Neuronal stem cell (in vitro differentiated cells): ENCODE results near the gene EIF5.
"Not testable (repeated sequence)": the region's sequence is repeated elsewhere in the genome, so short reads cannot be mapped to it uniquely, and the experiment has no call there.

Source experiments
- DNase-seq: peaks from one replicate; pipeline ENCODE4 v3.0.0-alpha.2; 2013; ENCODE audit warnings: low spot score
- H2AFZ ChIP-seq: one replicate; pipeline ENCODE4 v1.6.1; 2013; ENCODE audit warnings: mild to moderate bottlenecking, low read length, inconsistent platforms
- H2AK5ac ChIP-seq: 2 replicates; pipeline ENCODE4 v1.6.1; 2013; ENCODE audit warnings: low read depth, mild to moderate bottlenecking, inconsistent platforms, low read length, moderate library complexity, mixed read lengths
- H2BK120ac ChIP-seq: 2 replicates; pipeline ENCODE4 v1.6.1; 2013; ENCODE audit warnings: low read depth, mild to moderate bottlenecking, inconsistent platforms, low read length, moderate library complexity, mixed read lengths
- H2BK12ac ChIP-seq: one replicate; pipeline ENCODE4 v1.6.1; 2013; ENCODE audit warnings: low read length, inconsistent platforms
- H2BK15ac ChIP-seq: 2 replicates; pipeline ENCODE4 v1.6.1; 2013; ENCODE audit warnings: mild to moderate bottlenecking, low read length, inconsistent platforms, mixed read lengths
- H2BK5ac ChIP-seq: one replicate; pipeline ENCODE4 v1.6.1; 2013; ENCODE audit warnings: inconsistent platforms, mild to moderate bottlenecking, low read length, moderate library complexity
- H3K14ac ChIP-seq: one replicate; pipeline ENCODE4 v1.6.1; 2013; ENCODE audit warnings: low read length, inconsistent platforms
- H3K18ac ChIP-seq: 2 replicates; pipeline ENCODE4 v1.6.1; 2013; ENCODE audit warnings: low read length, inconsistent platforms
- H3K23ac ChIP-seq: 2 replicates; pipeline ENCODE4 v1.6.1; 2013; ENCODE audit warnings: low read depth, mild to moderate bottlenecking, mixed read lengths, low read length, inconsistent platforms; ENCODE audit not compliant: poor library complexity
- H3K27ac ChIP-seq: replicated peaks from 3 replicates; pipeline ENCODE4 v1.5.1; 2013; ENCODE audit warnings: low read length, inconsistent platforms
- H3K27me3 ChIP-seq, 3 experiments: 2 replicates each; pipeline ENCODE4 v1.6.1; 2013; ENCODE audit warnings: low read length in 3 of 3, mild to moderate bottlenecking in 2 of 3, inconsistent platforms in 1 of 3, low read depth in 1 of 3, mixed read lengths in 1 of 3, moderate library complexity in 1 of 3; ENCODE audit not compliant: control insufficient read depth in 3 of 3, insufficient read depth in 3 of 3
- H3K36me3 ChIP-seq, 2 donors: replicated peaks in 1 of 2; 2 replicates each; pipeline ENCODE4 v1.6.1; 2013; ENCODE audit warnings: low read length in 2 of 2; ENCODE audit not compliant: control insufficient read depth in 2 of 2, insufficient read depth in 2 of 2
- H3K4ac ChIP-seq: 2 replicates; pipeline ENCODE4 v1.6.1; 2013; ENCODE audit warnings: inconsistent platforms, mild to moderate bottlenecking, low read length, moderate library complexity
- H3K4me1 ChIP-seq, 2 donors: 1 replicate in 1 of 2; 2 replicates in 1 of 2; pipeline ENCODE4 v1.6.1; 2013; ENCODE audit warnings: low read length in 2 of 2, low read depth in 1 of 2; ENCODE audit not compliant: control insufficient read depth in 2 of 2, insufficient read depth in 1 of 2
- H3K4me2 ChIP-seq: one replicate; pipeline ENCODE4 v1.6.1; 2013; ENCODE audit warnings: mild to moderate bottlenecking, low read length, inconsistent platforms; ENCODE audit not compliant: insufficient read depth, poor library complexity, severe bottlenecking
- H3K4me3 ChIP-seq, 2 donors: 2 replicates each; pipeline ENCODE4 v1.5.1; 2013; ENCODE audit warnings: low read length in 2 of 2, mild to moderate bottlenecking in 2 of 2, inconsistent platforms in 1 of 2, moderate library complexity in 1 of 2
- H3K79me1 ChIP-seq: one replicate; pipeline ENCODE4 v1.6.1; 2013; ENCODE audit warnings: low read depth, mild to moderate bottlenecking, inconsistent platforms, low read length, moderate library complexity
- H3K9ac ChIP-seq: one replicate; pipeline ENCODE4 v1.6.1; 2013; ENCODE audit warnings: mild to moderate bottlenecking, low read depth, low read length, inconsistent platforms; ENCODE audit not compliant: poor library complexity
- H3K9me3 ChIP-seq, 2 donors: replicated peaks in 1 of 2; 2 replicates each; pipeline versions ENCODE3 to v1.6.1; 2013; ENCODE audit warnings: low read length in 2 of 2, mild to moderate bottlenecking in 2 of 2, inconsistent platforms in 1 of 2, low read depth in 1 of 2, mixed read lengths in 1 of 2, moderate library complexity in 1 of 2; ENCODE audit not compliant: control insufficient read depth in 2 of 2, insufficient read depth in 1 of 2
- H4K8ac ChIP-seq: one replicate; pipeline ENCODE4 v1.6.1; 2013; ENCODE audit warnings: low read depth, mild to moderate bottlenecking, inconsistent platforms, low read length, moderate library complexity
- H4K91ac ChIP-seq: one replicate; pipeline ENCODE4 v1.6.1; 2013; ENCODE audit warnings: low read length, low read depth, mild to moderate bottlenecking, inconsistent platforms; ENCODE audit not compliant: poor library complexity
- WGBS, 2 donors: extraction: QIAGEN DNeasy Blood & Tissue Kit; methylation state at CpG; one replicate each; pipeline ENCODE4 v1.1.7; 2013; ENCODE audit warnings: missing lambda C conversion rate in 2 of 2, mixed read lengths in 1 of 2; ENCODE audit not compliant: insufficient read length in 2 of 2, insufficient replicate concordance in 1 of 2; ENCODE audit errors: extremely low coverage in 2 of 2; 5-methylcytosine and 5-hydroxymethylcytosine counted together

Gene EIF5

DNA sequence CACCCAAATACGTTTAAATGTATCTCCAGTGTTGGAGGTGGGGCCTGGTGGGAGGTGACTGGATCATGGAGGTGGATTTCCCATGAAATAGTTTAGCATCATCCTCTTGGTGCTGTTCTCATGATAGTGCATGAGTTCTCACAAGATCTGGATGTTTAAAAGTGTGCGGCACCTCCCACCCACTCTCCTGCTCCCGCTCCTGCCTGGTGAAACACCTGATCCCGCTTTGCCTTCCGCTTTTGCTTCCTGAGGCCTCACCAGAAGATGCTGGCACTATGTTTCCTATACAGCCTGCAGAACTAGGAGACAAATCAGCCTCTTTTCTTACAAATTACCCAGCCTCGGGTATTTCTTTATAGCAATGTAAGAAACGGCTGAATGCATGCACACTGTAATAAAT lies 20.1 kb downstream of the EIF5 start:
- no peak overlapping the region for H3K4me2 ChIP-seq
- no peaks in the 10 kb centered on the region for H3K36me3 ChIP-seq
- H3K4ac ChIP-seq = no peak overlapping the region
- H2BK15ac ChIP-seq = no peak overlapping the region
- no peaks in the 10 kb centered on the region for H3K27me3 ChIP-seq
- H3K4me1 ChIP-seq = peaks cover 0 to 2% of the 10 kb centered on the region in 2 donors
- no peak overlapping the region for H3K14ac ChIP-seq
- DNase-seq = no peak
- H3K23ac ChIP-seq = no peak overlapping the region
- no peak overlapping the region for H2AK5ac ChIP-seq
- no peaks in the 10 kb centered on the region for H3K79me1 ChIP-seq
- H4K91ac ChIP-seq = no peak overlapping the region
- no peak overlapping the region for H3K4me3 ChIP-seq
- no peak overlapping the region for H2BK5ac ChIP-seq
- no peak overlapping the region for H2BK12ac ChIP-seq
- WGBS, 2 donors = no CpG with 5 or more reads among the region's 7 CpGs
- H3K9me3 ChIP-seq = peaks cover 0 to 2% of the 10 kb centered on the region in 2 donors
- H2AFZ ChIP-seq = no peak overlapping the region
- no peak overlapping the region for H3K9ac ChIP-seq
- no peak overlapping the region for H2BK120ac ChIP-seq
- no peak overlapping the region for H4K8ac ChIP-seq
- no peak overlapping the region for H3K18ac ChIP-seq
- H3K27ac ChIP-seq = no peak overlapping the region

DNA sequence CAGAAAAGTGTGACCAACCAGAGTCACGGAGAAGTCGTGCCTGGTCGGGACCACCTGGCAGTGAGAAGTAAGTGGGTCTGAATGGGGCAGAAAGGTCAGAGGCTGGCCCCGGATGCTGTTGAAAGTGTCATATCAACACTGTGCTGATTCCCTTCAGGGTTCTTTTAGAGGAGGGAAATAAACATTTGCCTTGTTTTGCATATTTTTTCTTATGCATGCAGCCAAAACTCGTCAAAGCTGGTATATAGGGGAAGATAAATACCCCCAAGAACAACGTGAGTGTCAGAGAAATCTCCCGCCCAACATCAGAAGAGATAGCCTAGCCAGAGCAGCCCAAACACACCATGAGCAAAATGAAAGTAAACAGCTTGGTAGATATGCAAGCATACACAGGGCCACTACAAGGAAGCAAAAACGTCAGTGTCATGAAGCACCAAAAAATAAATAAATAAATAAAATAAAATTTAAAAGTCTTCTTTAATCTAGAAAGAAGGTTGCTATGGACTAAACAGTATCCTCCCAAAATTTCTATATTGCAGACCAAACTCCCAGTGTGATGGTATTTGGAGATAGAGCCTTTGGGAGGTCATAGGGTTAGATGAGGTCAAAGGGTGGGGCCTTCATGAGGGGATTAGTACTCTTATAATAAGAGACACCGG lies 22.1 kb downstream of the EIF5 start:
- Histone ChIP-seq H3K79me1 (no peaks in the 10 kb centered on the region), H2BK15ac (no peak overlapping the region), H3K18ac (no peak overlapping the region), H3K9me3 (no peaks in the 10 kb centered on the region), H4K8ac (no peak overlapping the region), H3K27me3 (no peaks in the 10 kb centered on the region), H2AFZ (peak overlapping the region; percentile 7), H3K36me3 (no peaks in the 10 kb centered on the region), H4K91ac (no peak overlapping the region), H2BK12ac (no peak overlapping the region), H3K4me2 (no peak overlapping the region), H2BK120ac (no peak overlapping the region), H3K23ac (no peak overlapping the region), H2BK5ac (no peak overlapping the region), H3K9ac (no peak overlapping the region), H3K14ac (no peak overlapping the region), H3K4ac (no peak overlapping the region), H3K4me1 (peaks cover 0 to 2% of the 10 kb centered on the region in 2 donors), H3K4me3 (no peak overlapping the region), H3K27ac (no peak overlapping the region), H2AK5ac (no peak overlapping the region)
- no CpG with 5 or more reads among the region's 9 CpGs for WGBS, 2 donors
- no peak for DNase-seq

DNA sequence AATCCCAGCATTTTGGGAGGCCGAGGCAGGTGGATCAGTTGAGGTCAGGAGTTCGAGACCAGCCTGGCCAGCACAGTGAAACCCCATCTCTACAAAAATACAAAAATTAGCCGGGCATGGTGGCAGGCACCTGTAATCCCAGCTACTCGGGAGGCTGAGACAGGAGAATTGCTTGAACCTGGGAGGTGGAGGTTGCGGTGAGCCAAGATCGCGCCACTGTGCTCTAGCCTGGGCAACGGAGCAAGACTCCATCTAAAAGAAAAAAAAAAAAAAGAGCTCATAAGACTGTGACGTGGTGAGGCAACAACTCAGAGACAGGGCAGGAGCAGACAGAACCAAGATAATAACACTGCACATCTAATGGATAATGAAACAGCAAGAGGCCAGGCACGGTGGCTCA lies 23.5 kb downstream of the EIF5 start:
- H3K9me3 ChIP-seq = not testable (repeated sequence)
- WGBS, 2 donors = no CpG with 5 or more reads among the region's 10 CpGs

GRCh38 chr14:103360548-103360947 lies 26.5 kb downstream of the EIF5 start:
- Histone ChIP-seq H2BK12ac (no peak overlapping the region), H3K4me2 (no peak overlapping the region), H2AK5ac (no peak overlapping the region), H2AFZ (no peak overlapping the region), H4K8ac (no peak overlapping the region), H2BK15ac (no peak overlapping the region), H3K27me3 (no peaks in the 10 kb centered on the region), H3K4ac (no peak overlapping the region), H3K36me3 (no peaks in the 10 kb centered on the region), H3K23ac (no peak overlapping the region), H2BK120ac (no peak overlapping the region), H4K91ac (no peak overlapping the region), H3K79me1 (no peaks in the 10 kb centered on the region), H3K27ac (no peak overlapping the region), H3K9ac (no peak overlapping the region), H3K4me1 (no peaks in the 10 kb centered on the region), H2BK5ac (no peak overlapping the region), H3K4me3 (no peak overlapping the region), H3K18ac (no peak overlapping the region), H3K9me3 (peaks cover 0 to 5% of the 10 kb centered on the region in 2 donors), H3K14ac (no peak overlapping the region)
- no peak for DNase-seq
- WGBS, 2 donors = no CpG with 5 or more reads among the region's 7 CpGs

More for the DNA sequence above, 23.5 kb downstream of the EIF5 start:
- not testable (repeated sequence) for H2BK12ac ChIP-seq, H3K18ac ChIP-seq, H4K8ac ChIP-seq, H3K23ac ChIP-seq, H3K4me2 ChIP-seq, H3K9ac ChIP-seq, H3K27me3 ChIP-seq, H3K4ac ChIP-seq, H4K91ac ChIP-seq, H2AK5ac ChIP-seq, H2AFZ ChIP-seq, H3K14ac ChIP-seq, H3K36me3 ChIP-seq, DNase-seq, H3K27ac ChIP-seq, H2BK120ac ChIP-seq, H3K4me3 ChIP-seq, H3K4me1 ChIP-seq, H3K79me1 ChIP-seq, H2BK15ac ChIP-seq, H2BK5ac ChIP-seq
